Endothelial cell of umbilical vein (primary cell): ENCODE results near the gene GRB14.

Source experiments
- CTCF ChIP-seq, 2 donors: IDR thresholded peaks; 1 replicate in 1 of 2; 2 replicates in 1 of 2; pipeline ENCODE4 v1.5.1; 2011; ENCODE audit warnings: low read length in 2 of 2, mild to moderate bottlenecking in 2 of 2, moderate library complexity in 2 of 2, control low read depth in 1 of 2, inconsistent platforms in 1 of 2, low read depth in 1 of 2; ENCODE audit not compliant: insufficient read depth in 1 of 2; ENCODE audit errors: extremely low read depth in 1 of 2
- EZH2 ChIP-seq: IDR thresholded peaks from 2 replicates; pipeline ENCODE4 v1.6.1; 2012; ENCODE audit warnings: borderline replicate concordance, low read depth, mild to moderate bottlenecking, moderate library complexity, low read length, inconsistent platforms; ENCODE audit not compliant: severe bottlenecking
- FOS ChIP-seq: IDR thresholded peaks from 2 replicates; pipeline ENCODE4 v1.6.1; 2011; ENCODE audit warnings: mild to moderate bottlenecking, low read length, moderate library complexity, borderline replicate concordance; ENCODE audit not compliant: insufficient read depth
- GATA2 ChIP-seq: IDR thresholded peaks from 2 replicates; pipeline ENCODE4 v1.7.0; 2011; ENCODE audit warnings: low read depth, mild to moderate bottlenecking, moderate library complexity, mixed read lengths, low read length; ENCODE audit not compliant: insufficient read length, insufficient read depth
- JUN ChIP-seq: IDR thresholded peaks from 2 replicates; pipeline ENCODE4 v1.6.1; 2011; ENCODE audit warnings: borderline replicate concordance, low read depth; ENCODE audit not compliant: insufficient read length, insufficient read depth
- MAX ChIP-seq: IDR thresholded peaks from 2 replicates; pipeline ENCODE4 v1.6.1; 2011; ENCODE audit not compliant: insufficient read depth, insufficient read length
- MYC ChIP-seq: IDR thresholded peaks from one replicate; pipeline ENCODE4 v1.6.1; 2011; ENCODE audit warnings: mild to moderate bottlenecking, low read depth, low read length
- POLR2A ChIP-seq: IDR thresholded peaks from 2 replicates; pipeline ENCODE4 v1.6.1; 2012; ENCODE audit warnings: low read depth, mild to moderate bottlenecking, control low read depth, low read length
- POLR2AphosphoS5 ChIP-seq: IDR thresholded peaks from 2 replicates; pipeline ENCODE4 v1.6.1; 2012; ENCODE audit warnings: low read depth, mild to moderate bottlenecking, control low read depth, low read length, moderate library complexity; ENCODE audit not compliant: insufficient read depth

GRCh38 chr2:164593541-164593940 is 27.7 kb downstream of the GRB14 start:
- TF ChIP-seq POLR2A (no peak), FOS (no peak), CTCF (IDR thresholded peaks at IDR 0.05; ENCODE audit: extremely low read depth in 1 of 2, insufficient read depth in 1 of 2, low read depth in 1 of 2, low read length in 2 of 2) (no peak), POLR2AphosphoS5 (no peak), MYC (no peak), EZH2 (no peak), MAX (no peak), GATA2 (no peak), JUN (no peak)
